Mesenchymal stem cell (in vitro differentiated cells and primary cell): ENCODE measurements around the gene CYB561A3.
A peak's percentile ranks its signal among the peaks of the same experiment; 100 is the strongest.

Experiments used
- DNase-seq: peaks from one replicate; pipeline ENCODE4 v3.0.0-alpha.2; 2013
- H2AFZ ChIP-seq: one replicate; pipeline ENCODE4 v1.6.1; 2013; ENCODE audit warnings: low read depth, mild to moderate bottlenecking, control low read depth, inconsistent platforms, low read length, moderate library complexity
- H2AK5ac ChIP-seq: 2 replicates; pipeline ENCODE4 v1.6.1; 2013; ENCODE audit warnings: low read length, moderate library complexity, mild to moderate bottlenecking, inconsistent platforms; ENCODE audit not compliant: severe bottlenecking
- H2BK120ac ChIP-seq: one replicate; pipeline ENCODE4 v1.6.1; 2013; ENCODE audit warnings: low read depth, mild to moderate bottlenecking, inconsistent platforms, low read length, moderate library complexity
- H2BK12ac ChIP-seq, 2 experiments: one replicate each; pipeline ENCODE4 v1.6.1; 2013; ENCODE audit warnings: inconsistent platforms in 2 of 2, low read length in 2 of 2, mild to moderate bottlenecking in 2 of 2, moderate library complexity in 2 of 2, control low read depth in 1 of 2
- H2BK15ac ChIP-seq: one replicate; pipeline ENCODE4 v1.6.1; 2013; ENCODE audit warnings: mild to moderate bottlenecking, low read depth, inconsistent platforms; ENCODE audit not compliant: poor library complexity, severe bottlenecking
- H2BK5ac ChIP-seq: 2 replicates; pipeline ENCODE4 v1.6.1; 2013; ENCODE audit warnings: low read depth, mild to moderate bottlenecking, low read length, control low read depth, inconsistent platforms; ENCODE audit not compliant: poor library complexity, severe bottlenecking
- H3K14ac ChIP-seq, 2 experiments: one replicate each; pipeline ENCODE4 v1.6.1; 2013; ENCODE audit warnings: inconsistent platforms in 2 of 2, low read length in 2 of 2, control low read depth in 1 of 2, mild to moderate bottlenecking in 1 of 2, moderate library complexity in 1 of 2
- H3K18ac ChIP-seq, 2 experiments: one replicate each; pipeline ENCODE4 v1.6.1; 2013; ENCODE audit warnings: inconsistent platforms in 2 of 2, low read length in 2 of 2, control low read depth in 1 of 2, low read depth in 1 of 2, mild to moderate bottlenecking in 1 of 2
- H3K23ac ChIP-seq, 2 experiments: one replicate each; pipeline ENCODE4 v1.6.1; 2013; ENCODE audit warnings: inconsistent platforms in 2 of 2, low read length in 2 of 2, mild to moderate bottlenecking in 2 of 2, moderate library complexity in 2 of 2, control low read depth in 1 of 2
- H3K27ac ChIP-seq: 2 replicates; pipeline ENCODE4 v1.5.1; 2013; ENCODE audit warnings: mild to moderate bottlenecking, moderate library complexity, low read length, control low read depth, inconsistent platforms; ENCODE audit not compliant: poor library complexity, severe bottlenecking
- H3K27me3 ChIP-seq, 2 experiments: 2 replicates each; pipeline versions ENCODE4 v1.6.1 to v1.7.0; 2013; ENCODE audit warnings: low read length in 2 of 2, mild to moderate bottlenecking in 2 of 2, moderate library complexity in 2 of 2, control low read depth in 1 of 2, inconsistent platforms in 1 of 2; ENCODE audit not compliant: control insufficient read depth in 1 of 2, insufficient read depth in 1 of 2
- H3K36me3 ChIP-seq, 2 experiments: 2 replicates each; pipeline versions ENCODE4 v1.6.1 to v1.7.0; 2013; ENCODE audit warnings: low read length in 2 of 2, control low read depth in 1 of 2, inconsistent platforms in 1 of 2, low read depth in 1 of 2, mild to moderate bottlenecking in 1 of 2; ENCODE audit not compliant: insufficient read depth in 2 of 2, control insufficient read depth in 1 of 2
- H3K4ac ChIP-seq, 2 experiments: one replicate each; pipeline ENCODE4 v1.6.1; 2013; ENCODE audit warnings: inconsistent platforms in 2 of 2, low read length in 2 of 2, mild to moderate bottlenecking in 2 of 2, moderate library complexity in 2 of 2, control low read depth in 1 of 2, low read depth in 1 of 2
- H3K4me1 ChIP-seq: 2 replicates; pipeline ENCODE4 v1.6.1; 2013; ENCODE audit warnings: low read depth, low read length, control low read depth; ENCODE audit not compliant: control insufficient read depth, insufficient read depth
- H3K4me2 ChIP-seq: 2 replicates; pipeline ENCODE4 v1.6.1; 2013; ENCODE audit warnings: low read length, mild to moderate bottlenecking, inconsistent platforms; ENCODE audit not compliant: poor library complexity, severe bottlenecking
- H3K4me3 ChIP-seq, 2 experiments: 2 replicates each; pipeline versions ENCODE4 v1.5.1 to v1.7.0; 2013; ENCODE audit warnings: low read length in 2 of 2, mild to moderate bottlenecking in 2 of 2, control low read depth in 1 of 2, low read depth in 1 of 2; ENCODE audit not compliant: insufficient read depth in 1 of 2
- H3K79me1 ChIP-seq: replicated peaks from 2 replicates; pipeline ENCODE4 v1.6.1; 2013; ENCODE audit warnings: mild to moderate bottlenecking, control low read depth, low read length, inconsistent platforms; ENCODE audit not compliant: poor library complexity, severe bottlenecking
- H3K9ac ChIP-seq: 2 replicates; pipeline ENCODE4 v1.7.0; 2013; ENCODE audit warnings: mild to moderate bottlenecking, low read length, moderate library complexity
- H3K9me3 ChIP-seq: 2 replicates; pipeline ENCODE4 v1.7.0; 2013; ENCODE audit warnings: mild to moderate bottlenecking, low read length; ENCODE audit not compliant: control insufficient read depth
- H4K8ac ChIP-seq: one replicate; pipeline ENCODE4 v1.6.1; 2013; ENCODE audit warnings: inconsistent platforms, mild to moderate bottlenecking, low read length, moderate library complexity
- H4K91ac ChIP-seq: one replicate; pipeline ENCODE4 v1.6.1; 2013; ENCODE audit warnings: mild to moderate bottlenecking, low read length, inconsistent platforms
- WGBS: methylation state at CpG from one replicate; pipeline ENCODE4 v1.1.7; 2013; ENCODE audit warnings: mixed read lengths; 5-methylcytosine and 5-hydroxymethylcytosine counted together

Gene CYB561A3

DNA sequence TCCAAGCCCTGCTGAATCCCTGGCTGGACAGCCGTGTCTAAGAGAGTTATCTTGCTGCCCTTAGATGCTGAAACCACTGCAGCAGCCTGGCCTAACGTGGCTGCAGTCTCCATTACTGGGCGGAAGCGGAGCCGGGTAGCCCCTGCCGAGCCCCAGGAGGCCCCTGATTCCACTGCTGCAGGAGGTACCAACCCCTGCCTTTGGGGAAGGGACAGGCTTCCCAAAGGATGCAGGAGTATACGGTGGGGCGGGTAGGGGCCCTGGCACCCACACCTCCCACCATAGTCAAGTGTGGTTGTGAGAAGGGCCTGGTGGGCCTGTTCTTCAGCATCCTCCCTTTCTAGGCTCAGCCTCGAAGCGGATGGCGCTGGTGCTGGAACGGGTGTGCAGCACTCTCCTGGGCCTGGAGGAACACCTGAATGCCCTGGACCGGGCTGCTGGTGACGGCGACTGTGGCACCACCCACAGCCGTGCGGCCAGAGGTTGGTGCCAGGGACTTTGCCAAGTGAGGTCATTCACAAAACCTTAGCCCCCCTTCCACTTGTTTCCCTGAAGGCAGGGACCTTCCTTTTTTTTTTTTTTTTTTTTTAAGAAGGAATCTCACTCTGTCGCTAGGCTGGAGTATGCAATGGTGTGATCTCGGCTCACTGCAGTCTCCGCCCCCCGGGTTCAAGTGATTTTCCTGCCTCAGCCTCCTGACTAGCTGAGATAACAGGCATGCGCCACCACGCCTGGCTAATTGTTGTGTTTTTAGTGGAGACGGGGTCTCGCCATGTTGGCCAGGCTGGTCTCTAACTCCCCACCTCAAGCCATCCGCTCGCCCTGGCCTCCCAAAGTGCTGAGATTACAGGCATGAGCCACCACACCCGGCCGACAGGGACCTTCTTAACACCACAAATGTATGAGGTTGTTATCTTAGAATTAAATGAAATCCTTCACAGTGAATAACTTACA lies 17.6 kb downstream of the CYB561A3 start:
- Histone ChIP-seq H3K27ac (no peak overlapping the region), H2BK5ac (no peak overlapping the region), H3K4ac (no peak overlapping the region), H3K18ac (no peak overlapping the region), H3K36me3 (peaks cover 48 to 77% of the 10 kb centered on the region in 2 experiments), H2BK12ac (no peak overlapping the region), H3K9me3 (no peaks in the 10 kb centered on the region), H3K14ac (no peak overlapping the region), H3K4me3 (no peak overlapping the region), H3K27me3 (no peaks in the 10 kb centered on the region), H2BK15ac (no peak overlapping the region), H3K9ac (no peak overlapping the region), H3K4me2 (no peak overlapping the region), H4K91ac (peak overlapping the region; percentile 16), H2AK5ac (no peak overlapping the region), H3K79me1 (no peaks in the 10 kb centered on the region), H4K8ac (no peak overlapping the region), H2BK120ac (no peak overlapping the region), H3K4me1 (peaks cover 5% of the 10 kb centered on the region), H2AFZ (no peak overlapping the region), H3K23ac (no peak overlapping the region)
- no peak for DNase-seq
- WGBS: 97% methylated on average over 28 of the region's 29 CpGs

DNA sequence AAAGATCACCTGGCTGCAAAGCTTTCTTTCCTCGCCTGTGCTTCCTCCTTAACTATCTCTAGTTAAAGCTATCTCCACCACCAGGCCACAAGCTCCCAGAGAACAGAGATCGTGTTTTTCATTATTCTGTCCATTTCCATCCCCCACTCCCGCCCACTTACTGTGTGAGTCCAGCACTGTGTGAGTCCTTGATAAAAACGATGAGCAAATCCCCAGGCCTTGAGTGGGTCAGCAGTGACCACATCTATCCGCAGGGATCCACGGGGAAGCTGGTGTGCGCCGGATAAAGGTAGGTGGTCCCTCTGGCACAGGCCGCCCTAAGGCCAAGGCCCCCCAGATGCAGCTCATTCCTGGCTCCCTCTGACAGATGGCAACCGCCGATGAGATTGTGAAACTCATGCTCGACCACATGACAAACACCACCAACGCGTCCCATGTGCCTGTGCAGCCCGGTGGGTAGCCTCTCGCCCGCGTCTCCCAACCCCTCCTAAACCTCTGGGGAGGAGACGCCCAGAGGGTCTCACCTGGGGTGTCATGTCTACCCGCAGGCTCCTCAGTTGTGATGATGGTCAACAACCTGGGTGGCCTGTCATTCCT lies 19.4 kb downstream of the CYB561A3 start:
- Histone ChIP-seq H2AK5ac (no peak overlapping the region), H2BK12ac (no peak overlapping the region), H2BK15ac (no peak overlapping the region), H3K9me3 (no peaks in the 10 kb centered on the region), H3K9ac (no peak overlapping the region), H3K4ac (no peak overlapping the region), H3K27me3 (no peaks in the 10 kb centered on the region), H3K4me2 (no peak overlapping the region), H3K18ac (no peak overlapping the region), H3K23ac (no peak overlapping the region), H3K4me1 (peaks cover 2% of the 10 kb centered on the region), H3K14ac (no peak overlapping the region), H3K27ac (no peak overlapping the region), H3K79me1 (no peaks in the 10 kb centered on the region), H2AFZ (no peak overlapping the region), H2BK5ac (no peak overlapping the region), H3K36me3 (peaks cover 47 to 74% of the 10 kb centered on the region in 2 experiments), H3K4me3 (no peak overlapping the region), H2BK120ac (no peak overlapping the region), H4K91ac (no peak overlapping the region), H4K8ac (no peak overlapping the region)
- DNase-seq: no peak
- 93% methylated on average over 20 of the region's 20 CpGs for WGBS

DNA sequence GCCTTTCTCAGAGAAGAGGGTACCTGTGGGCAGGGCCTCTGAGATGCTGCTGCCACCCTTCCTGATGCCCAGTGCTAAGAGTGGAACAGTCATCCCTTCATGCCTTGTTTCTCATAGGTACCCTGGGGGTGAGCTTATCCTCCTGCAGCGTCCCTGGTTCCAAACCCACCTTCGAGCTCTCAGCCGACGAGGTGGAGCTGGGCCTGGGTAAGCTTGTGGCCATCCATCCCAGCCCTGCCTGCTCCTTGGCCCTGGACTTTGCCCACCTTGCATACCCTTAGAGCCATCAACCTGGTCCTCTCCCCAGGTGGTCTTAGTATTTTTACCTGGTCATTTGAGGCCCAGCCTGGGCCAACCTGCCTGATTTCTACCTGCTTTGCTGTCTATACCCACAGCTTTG lies 20.0 kb downstream of the CYB561A3 start:
- H4K91ac ChIP-seq: no peak overlapping the region
- no peak overlapping the region for H2AFZ ChIP-seq
- no peak overlapping the region for H4K8ac ChIP-seq
- no peaks in the 10 kb centered on the region for H3K9me3 ChIP-seq
- H2BK15ac ChIP-seq: no peak overlapping the region
- H3K14ac ChIP-seq: no peak overlapping the region
- H2BK5ac ChIP-seq: no peak overlapping the region
- no peak overlapping the region for H2BK120ac ChIP-seq
- H3K4me1 ChIP-seq: peaks cover 4% of the 10 kb centered on the region
- no peak overlapping the region for H2AK5ac ChIP-seq
- H3K36me3 ChIP-seq: peaks cover 45 to 73% of the 10 kb centered on the region in 2 experiments
- no peak overlapping the region for H3K18ac ChIP-seq
- no peak for DNase-seq
- no peak overlapping the region for H3K4me2 ChIP-seq
- no peak overlapping the region for H3K23ac ChIP-seq
- no peak overlapping the region for H3K4ac ChIP-seq
- H3K4me3 ChIP-seq: no peak overlapping the region
- 87% methylated on average over 4 of the region's 4 CpGs for WGBS
- H2BK12ac ChIP-seq: no peak overlapping the region
- H3K27ac ChIP-seq: no peak overlapping the region
- H3K9ac ChIP-seq: no peak overlapping the region
- H3K79me1 ChIP-seq: no peaks in the 10 kb centered on the region
- H3K27me3 ChIP-seq: no peaks in the 10 kb centered on the region

DNA sequence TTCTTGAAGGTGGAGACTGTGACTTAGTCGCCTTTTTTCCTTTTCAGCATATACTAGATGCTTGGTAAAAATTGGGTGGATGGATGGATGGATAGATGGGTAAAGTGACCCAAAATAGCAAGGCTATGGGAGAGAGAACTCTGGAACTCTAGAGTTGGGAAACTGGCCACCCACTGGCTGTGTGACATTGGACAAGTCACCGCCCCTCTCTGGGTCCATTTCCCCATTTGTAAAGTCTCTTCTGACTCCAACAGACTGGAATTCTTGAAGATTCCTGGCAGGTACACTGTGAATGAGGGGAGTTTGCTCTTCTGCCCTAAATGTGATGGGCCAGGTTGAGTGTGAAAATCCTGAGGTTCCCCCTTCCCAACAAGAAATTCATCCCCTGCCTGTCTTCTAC lies 20.7 kb downstream of the CYB561A3 start:
- peaks cover 5% of the 10 kb centered on the region for H3K4me1 ChIP-seq
- no peak overlapping the region for H3K23ac ChIP-seq
- WGBS: 100% methylated on average over 1 of the region's 2 CpGs
- H2AFZ ChIP-seq: no peak overlapping the region
- no peak overlapping the region for H3K27ac ChIP-seq
- no peaks in the 10 kb centered on the region for H3K27me3 ChIP-seq
- H3K4ac ChIP-seq: no peak overlapping the region
- peaks cover 38 to 67% of the 10 kb centered on the region in 2 experiments for H3K36me3 ChIP-seq
- no peak overlapping the region for H2BK5ac ChIP-seq
- no peak overlapping the region for H2BK120ac ChIP-seq
- H3K18ac ChIP-seq: no peak overlapping the region
- no peak overlapping the region for H3K9ac ChIP-seq
- H3K4me2 ChIP-seq: no peak overlapping the region
- H2BK15ac ChIP-seq: no peak overlapping the region
- DNase-seq: no peak
- H2BK12ac ChIP-seq: no peak overlapping the region
- no peaks in the 10 kb centered on the region for H3K79me1 ChIP-seq
- no peak overlapping the region for H2AK5ac ChIP-seq
- no peak overlapping the region for H3K14ac ChIP-seq
- H4K91ac ChIP-seq: no peak overlapping the region
- no peaks in the 10 kb centered on the region for H3K9me3 ChIP-seq
- no peak overlapping the region for H4K8ac ChIP-seq
- H3K4me3 ChIP-seq: no peak overlapping the region
